ENCODE results near the gene GABRG3.

- TF ChIP-seq POLR2A (IDR thresholded peaks at IDR 0.05): no peak
- no peak for TF ChIP-seq CTCF (IDR thresholded peaks at IDR 0.05)
- TF ChIP-seq POLR2AphosphoS5 (IDR thresholded peaks at IDR 0.05): no peak
Observed at GRCh38 chr15:27570746-27571145, 599.8 kb downstream of the GABRG3 start.

All from breast epithelium (tissue), 3 donors.